HL-60/S4 treated with retinoic acid at 250 ng/mL for 4 days and 3 days (cell line): ENCODE results near the gene IQCF2.
"Not testable (repeated sequence)": the region's sequence is repeated elsewhere in the genome, so short reads cannot be mapped to it uniquely, and the experiment has no call there.

Source experiments
- in situ Hi-C: fragments of 300-500 bp; cut with MboI; formaldehyde crosslinking; loops from 2 replicates; pipeline ENCODE4 v1.7.0; 2022; ENCODE audit warnings: low sequenced_read_pairs

Gene IQCF2

DNA sequence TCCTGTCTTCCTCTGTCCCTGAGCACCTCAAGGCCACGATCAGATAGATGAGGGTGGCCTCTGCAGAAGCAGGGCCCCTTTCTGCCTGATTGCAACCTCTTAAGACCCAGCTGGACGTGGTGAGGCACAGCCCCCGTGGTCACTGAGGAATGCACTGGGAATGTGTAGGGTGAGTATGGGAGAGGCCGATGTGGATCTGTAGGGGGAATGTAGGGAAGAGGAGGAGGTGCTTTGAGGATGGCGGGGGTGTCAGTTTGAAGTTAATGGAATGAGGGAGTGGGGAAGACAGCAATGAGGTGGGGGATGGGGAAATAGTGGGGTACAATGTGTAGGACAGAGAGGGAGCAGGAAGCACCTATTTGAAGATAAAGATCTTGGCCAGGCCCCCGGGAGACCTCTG lies 14.8 kb downstream of the IQCF2 start:
- in situ Hi-C loops = no loop called here

DNA sequence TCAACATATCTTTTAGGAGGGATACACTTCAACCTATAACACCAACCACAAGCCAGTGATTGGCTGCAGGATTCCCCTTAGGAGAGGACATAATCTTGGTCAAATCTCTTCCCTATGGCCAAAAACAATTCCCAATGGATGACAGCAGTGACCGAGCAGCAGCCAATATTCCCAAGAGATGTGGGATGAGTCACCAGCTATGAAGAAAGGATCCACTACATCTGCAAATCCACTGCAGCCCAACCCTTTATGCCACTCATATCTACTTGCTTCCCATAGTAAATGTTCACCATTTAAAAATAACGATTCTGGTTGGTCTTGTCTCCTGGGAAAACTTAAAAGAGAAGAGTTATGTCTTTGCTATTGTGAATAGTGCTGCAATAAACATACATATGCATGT lies 18.5 kb downstream of the IQCF2 start:
- in situ Hi-C loops = no loop called here

DNA sequence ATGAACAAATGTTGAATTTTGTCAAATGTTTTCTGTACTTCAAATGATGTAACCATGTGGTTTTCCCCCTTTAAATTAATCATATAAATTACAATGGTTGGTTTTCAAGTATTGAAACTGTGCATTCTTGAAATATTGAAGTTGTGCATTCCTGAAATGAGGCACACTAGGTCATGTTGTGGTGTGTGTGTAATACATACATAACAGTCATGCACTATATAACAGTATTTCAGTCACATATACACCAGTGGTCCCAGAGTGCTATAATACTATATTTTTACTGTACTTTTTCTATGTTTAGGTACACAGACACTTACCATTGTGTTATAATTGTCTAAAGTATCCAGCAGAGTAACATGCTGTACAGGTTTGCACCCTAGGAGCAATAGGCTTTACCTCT lies 25.0 kb downstream of the IQCF2 start:
- in situ Hi-C loops = no loop called here

DNA sequence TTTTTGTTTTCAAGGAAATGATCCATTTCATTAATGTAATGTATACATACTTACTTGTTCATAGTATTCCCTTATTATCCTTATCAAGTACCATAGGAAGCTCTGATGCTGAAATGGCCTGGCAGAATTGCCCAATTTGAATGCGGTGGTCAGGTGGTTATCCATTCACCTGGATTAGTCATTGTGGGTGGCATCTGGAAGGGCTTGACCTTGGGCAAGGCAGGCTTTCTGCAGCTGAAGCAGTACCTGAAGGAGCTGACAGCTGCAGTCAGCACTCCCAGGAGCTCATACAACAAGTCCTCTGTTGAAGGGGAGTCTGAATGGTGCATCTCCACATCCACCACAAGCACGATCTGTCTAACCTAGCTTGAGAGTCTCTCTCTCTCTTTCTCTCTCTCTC lies 26.2 kb downstream of the IQCF2 start:
- in situ Hi-C loops = no loop called here

DNA sequence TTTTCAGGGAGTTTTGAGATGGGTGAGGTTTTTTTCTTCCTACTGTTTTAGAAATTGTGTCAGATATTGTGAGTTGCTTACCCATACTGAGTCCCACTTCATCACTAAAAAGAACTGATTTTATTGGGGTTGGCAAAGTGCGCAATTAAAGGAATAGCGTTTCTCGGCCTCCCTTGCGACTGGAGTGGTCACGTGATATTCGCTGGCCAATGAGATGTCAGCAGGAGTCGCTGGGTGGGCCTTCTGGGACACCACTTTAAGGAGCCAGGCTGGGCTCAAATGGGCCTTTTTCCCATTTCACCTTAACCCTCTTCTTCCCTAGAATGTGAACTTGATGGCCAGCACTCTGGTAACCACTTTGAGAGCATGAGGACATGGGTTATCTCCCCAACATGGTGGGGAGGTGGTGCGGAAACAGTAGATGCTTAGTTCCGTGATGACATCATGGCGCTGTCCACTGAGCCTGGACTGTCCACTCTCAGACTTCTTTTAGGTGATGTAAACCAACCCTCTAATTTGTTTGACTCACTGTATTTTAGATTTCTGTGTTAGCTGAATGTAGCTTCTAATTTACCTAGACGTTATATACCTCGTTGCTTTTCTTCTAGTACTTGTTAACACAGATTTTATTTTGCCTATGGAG lies 27.2 kb downstream of the IQCF2 start:
- in situ Hi-C loops = no loop called here

DNA sequence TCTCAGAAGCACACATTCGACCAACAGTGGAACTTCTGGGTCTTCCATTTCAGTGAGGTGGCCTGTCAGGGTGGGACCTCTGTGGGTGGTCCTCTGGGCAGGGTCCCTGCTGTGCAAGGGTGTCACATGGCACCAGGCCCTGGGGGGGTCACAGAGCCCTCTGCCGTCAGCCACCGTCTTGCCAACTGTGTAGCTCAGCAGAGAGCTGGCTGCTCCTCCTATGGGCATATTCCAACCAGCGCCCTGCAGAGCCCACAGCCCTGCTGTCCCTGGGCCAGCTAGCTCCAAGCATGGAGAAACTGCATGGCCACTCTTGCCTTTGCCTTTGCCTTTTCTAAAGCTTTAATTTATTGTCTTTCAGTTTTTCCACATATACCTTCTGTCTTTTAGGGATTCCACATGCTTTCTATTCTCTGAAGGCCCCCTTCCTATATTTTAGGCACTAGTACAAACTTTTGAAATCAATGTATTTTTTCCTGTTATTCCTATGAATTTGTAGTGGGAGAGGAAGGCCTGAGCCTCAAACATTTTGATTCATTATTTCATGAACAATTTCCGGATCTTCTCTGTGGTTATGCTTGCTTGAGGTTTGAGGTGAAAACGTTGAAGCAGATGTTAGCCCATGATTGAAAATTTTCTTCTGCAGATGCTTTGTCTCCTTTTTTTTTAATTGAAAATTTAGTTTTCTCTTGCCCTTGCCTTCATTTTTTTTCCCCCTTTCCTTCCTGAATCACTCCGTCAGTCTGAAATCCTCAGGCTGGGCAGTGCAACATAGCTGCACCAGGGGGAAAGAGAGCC lies 30.0 kb downstream of the IQCF2 start:
- in situ Hi-C loops = no loop called here

DNA sequence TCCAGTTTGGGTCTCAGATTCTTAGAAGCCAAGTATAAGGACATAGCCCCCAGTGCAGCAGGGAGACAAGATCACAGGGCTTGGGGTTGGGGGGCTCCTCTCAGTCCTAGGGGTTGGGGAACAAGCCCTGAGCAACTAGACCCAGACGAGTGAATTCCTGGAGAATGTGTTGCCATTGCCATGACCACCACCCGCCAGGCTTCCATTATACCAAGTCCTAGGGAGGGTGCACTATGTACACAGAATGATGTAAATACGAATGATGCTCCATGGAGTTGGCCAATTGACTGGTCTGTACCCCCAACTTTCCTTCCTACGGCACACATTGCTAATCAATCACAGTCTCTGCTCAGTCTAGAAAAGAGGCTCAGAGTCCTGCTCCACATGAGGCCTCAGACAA lies 33.0 kb downstream of the IQCF2 start:
- in situ Hi-C loops = no loop called here

DNA sequence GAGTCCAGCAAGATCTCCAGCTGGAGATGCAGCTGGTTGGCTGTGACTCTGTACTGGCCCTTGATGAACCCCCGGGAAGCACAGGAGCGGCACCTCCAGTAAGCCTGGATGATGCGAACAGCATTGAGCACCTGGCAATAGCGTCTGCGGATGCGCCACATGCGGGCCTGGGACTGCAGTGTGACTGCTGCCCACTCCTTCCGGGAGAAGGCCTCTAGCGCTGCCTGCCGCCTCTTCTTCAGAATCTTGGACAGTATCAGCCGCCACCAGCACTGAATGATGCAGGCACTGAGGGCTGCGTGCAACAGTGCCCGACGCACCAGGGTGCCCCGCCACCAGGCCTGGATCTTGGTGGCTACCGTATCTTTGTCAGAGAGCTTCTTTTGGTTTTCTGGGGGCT lies 33.5 kb downstream of the IQCF2 start:
- in situ Hi-C loops = no loop called here

DNA sequence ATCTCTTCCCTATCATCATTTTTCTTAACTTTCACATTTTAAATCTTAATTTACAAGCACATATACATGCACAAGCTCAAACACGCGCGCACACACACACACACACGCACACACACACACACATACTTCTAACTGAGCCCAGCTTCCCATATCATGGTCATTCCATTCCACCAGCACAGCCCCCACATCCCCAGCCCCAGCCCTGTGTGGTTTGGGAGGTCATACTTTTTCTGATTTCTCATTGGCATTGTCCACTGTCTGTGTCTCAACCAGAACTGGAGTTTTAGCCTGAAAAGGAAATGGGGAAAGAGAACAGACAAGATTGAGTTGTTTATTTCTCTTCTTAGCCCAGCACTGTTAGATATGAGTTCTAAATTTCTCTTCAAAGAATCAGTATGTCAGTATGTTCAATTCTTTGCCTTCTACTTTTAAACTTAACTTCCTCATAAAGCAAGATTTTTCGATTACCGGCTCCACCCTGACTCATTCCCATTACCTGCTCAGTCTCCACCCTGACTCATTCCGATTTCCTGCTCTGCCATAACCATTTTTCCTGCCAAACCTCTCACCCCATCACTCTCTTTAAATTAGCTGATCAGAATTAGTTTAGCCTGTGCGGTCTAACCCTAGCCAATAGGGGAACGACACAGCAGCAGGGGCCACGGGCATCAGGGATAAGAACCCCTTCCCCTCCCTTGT lies 35.3 kb downstream of the IQCF2 start:
- in situ Hi-C loops = no loop called here

DNA sequence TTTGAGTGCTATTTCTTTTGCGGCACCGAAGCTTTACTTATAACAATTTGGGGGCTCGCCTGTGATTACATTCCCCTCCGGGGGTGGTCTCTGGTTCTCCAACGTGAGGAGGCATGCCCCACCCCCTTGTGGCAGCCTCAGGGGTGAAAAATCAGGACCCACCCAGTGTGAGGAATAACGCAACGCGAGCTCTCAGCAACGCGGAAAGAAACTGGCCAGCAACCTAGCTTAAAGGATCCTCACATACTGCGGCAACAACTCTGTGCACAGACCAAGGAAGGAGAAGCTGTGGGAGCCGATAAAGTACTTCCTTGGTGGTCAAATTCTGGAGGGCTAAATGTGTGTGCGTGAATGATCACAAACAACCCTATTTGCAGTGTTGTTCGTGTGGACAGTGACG lies 36.0 kb downstream of the IQCF2 start:
- in situ Hi-C loops = no loop called here

DNA sequence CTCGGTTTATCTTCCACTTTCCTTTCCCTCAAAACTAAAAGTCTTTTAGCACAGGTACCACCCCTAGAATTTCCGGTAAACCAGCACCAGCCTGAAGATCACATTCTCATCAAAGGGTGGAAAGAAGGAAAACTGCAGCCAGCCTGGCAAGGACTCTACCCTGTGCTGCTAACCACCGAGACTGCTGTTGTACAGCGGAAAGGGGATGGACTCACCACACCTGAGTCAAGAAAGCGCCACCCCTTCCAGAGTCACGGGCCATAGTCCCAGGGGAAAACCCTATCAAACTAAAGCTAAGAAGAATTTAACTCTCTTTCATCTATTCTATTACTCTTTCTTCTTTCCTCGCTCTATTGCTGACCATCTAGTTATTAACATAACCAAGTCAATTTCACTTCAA lies 38.6 kb downstream of the IQCF2 start:
- in situ Hi-C loops = not testable (repeated sequence)

DNA sequence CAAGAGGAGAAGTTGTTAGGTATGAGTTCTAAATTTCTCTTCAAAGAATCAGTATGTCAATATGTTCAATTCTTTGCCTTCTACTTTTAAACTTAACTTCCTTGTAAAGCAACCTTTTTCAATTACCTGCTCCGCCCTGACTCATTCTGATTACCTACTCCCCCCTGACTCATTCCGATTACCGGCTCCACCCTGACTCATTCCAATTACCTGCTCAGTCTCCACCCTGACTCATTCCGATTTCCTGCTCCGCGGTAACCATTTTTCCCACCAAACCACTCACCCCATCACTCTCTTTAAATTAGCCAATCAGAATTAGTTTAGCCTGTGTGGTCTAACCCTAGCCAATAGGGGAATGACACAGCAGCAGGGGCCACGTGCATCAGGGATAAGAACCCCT lies 40.9 kb downstream of the IQCF2 start:
- in situ Hi-C loops = not testable (repeated sequence)

DNA sequence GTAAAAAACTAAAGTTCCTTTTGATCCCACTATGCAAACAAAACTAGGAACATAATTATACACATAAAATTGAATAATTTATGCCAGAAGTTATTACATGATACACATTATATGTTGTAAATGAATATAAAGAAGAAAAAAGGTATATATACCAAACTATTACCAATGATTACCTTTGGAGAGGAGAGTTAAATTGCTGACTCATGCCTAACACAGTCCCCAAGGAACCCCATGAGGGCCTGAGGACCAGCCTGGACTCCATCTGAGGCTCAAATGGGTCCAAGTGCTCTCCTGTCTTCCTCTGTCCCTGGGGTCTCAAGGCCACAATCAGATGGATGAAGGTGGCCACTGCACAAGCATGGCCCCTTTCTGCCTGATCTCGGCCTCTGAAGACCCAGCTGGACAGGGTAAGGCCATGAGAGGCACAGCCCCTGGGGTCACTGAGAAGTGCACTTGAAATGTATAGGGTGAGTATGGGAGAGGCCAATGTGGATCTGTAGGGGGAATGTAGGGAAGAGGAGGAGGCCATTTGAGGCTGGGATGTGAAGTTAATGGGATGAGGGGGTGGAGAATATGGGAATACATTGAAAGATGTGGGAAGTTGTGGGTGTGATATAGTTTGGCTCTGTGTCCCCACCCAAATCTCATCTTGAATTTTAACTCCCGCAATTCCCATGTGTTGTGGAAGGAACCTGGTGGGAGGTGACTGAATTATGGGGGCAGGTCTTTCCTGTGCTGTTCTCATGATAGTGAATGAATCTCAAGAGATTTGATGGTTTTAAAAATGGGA lies 42.8 kb downstream of the IQCF2 start:
- in situ Hi-C loops = no loop called here

DNA sequence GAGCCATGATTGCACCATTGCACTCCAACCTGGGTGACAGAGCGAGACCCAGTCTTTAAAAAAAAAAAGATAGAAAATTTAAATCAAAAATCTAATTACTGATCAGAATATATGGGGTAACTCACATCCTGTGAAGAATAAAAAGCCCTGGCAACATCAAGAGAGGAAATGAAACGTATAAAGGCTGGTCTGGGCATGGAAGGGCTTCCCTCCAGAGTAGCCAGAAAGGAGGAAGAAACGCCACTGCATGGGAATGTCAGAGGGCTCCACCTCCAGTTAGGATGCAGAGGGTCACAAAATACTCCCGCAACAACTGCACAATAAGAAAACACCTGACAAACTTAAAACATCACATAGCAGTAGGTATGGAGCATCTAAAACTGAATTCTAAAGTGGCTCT lies 46.6 kb downstream of the IQCF2 start:
- in situ Hi-C loops = no loop called here
